Peyer's patch (tissue), 4 donors: ENCODE data around the gene STK32B. TPM values are rescaled to one million over a fixed set of nuclear protein-coding genes. Genes with fewer than 3 reads are reported as not detected.

ENCODE experiments used
- DNase-seq, 3 donors: peaks; one replicate each; pipeline ENCODE4 v3.0.0-alpha.2; 2017 to 2019
- H3K27ac ChIP-seq, 4 donors: fragments of 200-600 bp; sonication (generic); one replicate each; pipeline ENCODE4 v1.5.1; 2016 to 2019
- H3K27me3 ChIP-seq, 2 donors: fragments of 200-600 bp; sonication (generic); one replicate each; pipeline ENCODE4 v1.5.1; 2019
- H3K36me3 ChIP-seq, 3 donors: fragments of 200-600 bp; sonication (generic); one replicate each; pipeline ENCODE4 v1.5.1; 2016 to 2019
- H3K4me1 ChIP-seq, 4 donors: fragments of 200-600 bp; sonication (generic); one replicate each; pipeline ENCODE4 v1.5.1; 2016 to 2019
- H3K4me3 ChIP-seq, 4 donors: fragments of 200-600 bp; sonication (generic); 1 replicate in 3 of 4; 2 replicates in 1 of 4; pipeline ENCODE4 v1.5.1; 2016 to 2019; ENCODE audit warnings: mild to moderate bottlenecking in 1 of 4
- H3K9me3 ChIP-seq, 4 donors: fragments of 200-600 bp; sonication (generic); one replicate each; pipeline ENCODE4 v1.5.1; 2016 to 2019; ENCODE audit warnings: mild to moderate bottlenecking in 1 of 4
- CTCF ChIP-seq, 6 experiments: fragments of 450-650 bp in 4 of 6; fragments of 200-600 bp in 2 of 6; sonication (generic) in 1 of 6; IDR thresholded peaks; one replicate each; pipeline ENCODE4 v1.5.1; 2017 to 2019; ENCODE audit warnings: antibody characterized with exemption in 6 of 6, mild to moderate bottlenecking in 3 of 6, moderate library complexity in 1 of 6
- POLR2A ChIP-seq, 2 donors: fragments of 450-650 bp; IDR thresholded peaks; one replicate each; pipeline ENCODE4 v1.5.1; 2017; ENCODE audit warnings: antibody characterized with exemption in 2 of 2, mild to moderate bottlenecking in 2 of 2, moderate library complexity in 2 of 2
- total RNA-seq, 4 donors: library from RNA; depleted of rRNA; stranded (reverse); fragments of >200 nt; gene quantifications; one replicate each; pipeline ENCODE4 v1.1.0, GENCODE V29; 2016

The STK32B gene
- total RNA-seq, 4 donors from 2014 or later, result 0.35 to 3.3 (median 1.3) TPM

DNA sequence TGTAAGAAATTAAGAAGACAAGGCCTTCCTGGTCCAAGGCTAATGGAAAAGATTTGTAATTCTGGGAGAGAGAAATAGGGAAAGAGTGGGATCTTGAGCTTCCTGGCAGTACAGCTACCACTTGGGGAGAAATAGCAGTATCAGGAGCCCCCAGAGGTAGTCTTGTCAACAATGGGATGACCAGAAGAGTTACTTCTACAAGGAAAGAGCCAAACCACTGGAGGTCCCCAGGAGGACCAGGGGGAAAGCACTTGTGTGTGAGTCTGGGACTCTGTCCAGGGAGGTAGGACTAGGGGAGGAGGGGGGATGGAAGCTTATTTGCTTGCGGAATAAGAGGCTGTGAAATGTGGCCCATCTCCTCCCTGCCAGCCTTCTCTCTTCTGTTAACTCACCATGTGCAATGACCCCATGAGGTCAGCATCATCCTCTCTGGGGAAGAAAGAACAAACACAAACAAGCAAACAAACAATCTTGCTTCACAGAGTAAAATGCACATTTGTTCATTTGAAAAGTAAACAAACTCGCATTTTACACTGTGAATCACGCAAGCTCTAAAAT lies 160.1 kb downstream of the STK32B start:
- no peak for DNase-seq
- H3K4me3 ChIP-seq, result no peak overlapping the region
- no peaks in the 10 kb centered on the region for H3K27me3 ChIP-seq
- H3K4me1 ChIP-seq, result no peaks in the 10 kb centered on the region
- H3K36me3 ChIP-seq, result no peaks in the 10 kb centered on the region
- H3K27ac ChIP-seq, result no peak overlapping the region
- TF ChIP-seq CTCF (IDR thresholded peaks at IDR 0.05) (no peak), POLR2A (IDR thresholded peaks at IDR 0.05) (no peak)
- H3K9me3 ChIP-seq, result no peaks in the 10 kb centered on the region

DNA sequence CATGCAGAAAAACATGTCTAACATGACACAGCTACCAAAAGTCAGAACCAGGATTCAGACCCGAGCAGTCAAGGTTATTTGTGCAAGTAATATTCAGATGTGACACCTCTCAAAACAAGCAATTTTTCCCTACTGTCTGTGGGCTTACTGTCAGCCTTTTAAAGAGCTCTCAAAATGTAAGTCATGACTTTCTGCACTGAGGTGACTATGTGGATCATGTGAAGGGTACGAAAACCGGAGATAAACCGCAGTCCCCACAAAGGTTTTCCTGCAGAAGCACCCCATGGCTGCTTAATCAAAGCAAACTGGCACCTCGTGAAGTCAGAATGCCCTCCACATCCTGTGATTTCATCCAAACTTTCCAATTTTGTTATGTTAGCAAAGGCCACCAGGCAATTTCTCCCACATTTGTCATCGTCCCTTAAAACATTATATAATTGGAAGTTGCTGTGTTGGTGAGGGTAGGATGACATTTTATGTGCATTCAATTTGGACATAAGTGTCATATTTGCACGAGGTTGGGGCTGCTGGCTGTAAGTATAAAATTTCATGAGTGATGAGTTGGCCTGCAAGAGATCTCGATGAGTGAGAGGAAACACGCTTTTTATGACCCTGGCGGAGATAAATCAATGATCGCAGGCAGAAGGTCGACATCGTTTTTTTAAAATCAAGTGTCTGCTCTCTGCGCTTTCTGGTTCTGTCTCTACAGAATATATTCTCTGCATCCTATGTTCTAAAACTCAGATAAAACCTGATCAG lies 161.2 kb downstream of the STK32B start:
- no peak overlapping the region for H3K27ac ChIP-seq
- H3K27me3 ChIP-seq, result no peaks in the 10 kb centered on the region
- H3K4me3 ChIP-seq, result no peak overlapping the region
- no peak for DNase-seq
- H3K36me3 ChIP-seq, result no peaks in the 10 kb centered on the region
- TF ChIP-seq POLR2A (IDR thresholded peaks at IDR 0.05) (no peak), CTCF (IDR thresholded peaks at IDR 0.05) (no peak)
- no peaks in the 10 kb centered on the region for H3K4me1 ChIP-seq
- H3K9me3 ChIP-seq, result no peaks in the 10 kb centered on the region

DNA sequence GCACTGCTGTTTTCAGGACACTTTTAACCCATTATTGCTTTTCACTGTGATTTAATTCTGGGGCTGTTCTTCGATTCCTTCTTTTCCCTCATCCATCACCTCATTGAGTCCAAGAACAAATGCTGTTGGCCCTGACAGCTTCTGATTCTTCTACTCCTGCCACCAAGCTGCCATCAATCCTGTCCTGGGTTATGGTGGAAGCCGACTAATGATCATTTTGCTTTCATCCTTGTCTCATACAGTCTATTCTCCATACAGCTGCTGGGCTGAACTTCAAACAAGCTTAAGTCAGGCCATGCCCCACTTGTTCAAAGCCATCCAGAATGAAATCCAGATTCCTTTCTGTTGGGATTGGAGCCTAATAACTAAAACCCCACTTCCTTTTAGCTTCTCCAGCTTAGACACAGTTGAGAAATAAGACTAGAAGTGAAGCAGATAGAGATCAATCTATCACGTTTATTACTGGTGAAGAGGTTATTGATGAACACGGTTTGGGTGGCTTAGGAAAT lies 161.9 kb downstream of the STK32B start:
- DNase-seq, result no peak
- no peak overlapping the region for H3K4me3 ChIP-seq
- no peaks in the 10 kb centered on the region for H3K36me3 ChIP-seq
- H3K27ac ChIP-seq, result no peak overlapping the region
- no peaks in the 10 kb centered on the region for H3K27me3 ChIP-seq
- H3K4me1 ChIP-seq, result no peaks in the 10 kb centered on the region
- no peak for TF ChIP-seq POLR2A (IDR thresholded peaks at IDR 0.05)
- no peak for TF ChIP-seq CTCF (IDR thresholded peaks at IDR 0.05)
- H3K9me3 ChIP-seq, result no peaks in the 10 kb centered on the region

GRCh38 chr4:5215321-5215720 lies 164.0 kb downstream of the STK32B start:
- Histone ChIP-seq H3K27me3 (no peaks in the 10 kb centered on the region), H3K36me3 (no peaks in the 10 kb centered on the region), H3K4me3 (no peak overlapping the region), H3K4me1 (no peaks in the 10 kb centered on the region), H3K27ac (no peak overlapping the region), H3K9me3 (no peaks in the 10 kb centered on the region)
- TF ChIP-seq CTCF (IDR thresholded peaks at IDR 0.05) (no peak), POLR2A (IDR thresholded peaks at IDR 0.05) (no peak)
- DNase-seq, result no peak

DNA sequence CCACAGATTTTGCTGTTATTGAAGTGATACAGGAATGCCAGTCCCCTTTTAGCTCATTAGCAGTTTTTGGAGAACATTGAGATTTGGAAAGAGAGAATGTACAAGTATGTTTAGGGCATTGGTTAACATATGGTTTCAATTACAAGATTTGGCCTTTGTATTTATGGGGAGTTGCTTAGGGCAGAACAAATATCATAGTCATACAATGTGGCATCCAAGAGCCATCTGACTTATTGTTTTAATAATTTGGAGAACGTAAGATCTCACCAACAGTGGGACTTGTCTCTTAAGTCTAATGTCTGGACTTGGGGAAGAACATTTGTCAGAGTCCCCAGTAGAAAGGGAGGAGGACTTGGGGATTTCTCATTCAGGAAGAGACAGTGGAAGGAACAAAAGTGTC lies 166.1 kb downstream of the STK32B start:
- no peaks in the 10 kb centered on the region for H3K27me3 ChIP-seq

More for the DNA sequence above, 166.1 kb downstream of the STK32B start:
- H3K9me3 ChIP-seq, result peaks cover 0 to 3% (median 0%) of the 10 kb centered on the region in 4 donors
- no peak for DNase-seq
- H3K27ac ChIP-seq, result no peak overlapping the region
- no peaks in the 10 kb centered on the region for H3K4me1 ChIP-seq
- H3K36me3 ChIP-seq, result no peaks in the 10 kb centered on the region
- H3K4me3 ChIP-seq, result no peak overlapping the region
- TF ChIP-seq CTCF (IDR thresholded peaks at IDR 0.05) (no peak), POLR2A (IDR thresholded peaks at IDR 0.05) (no peak)
